H1 (cell line): ENCODE results near the gene ZSCAN12. TPM values are rescaled to one million over a fixed set of nuclear protein-coding genes. Genes with fewer than 3 reads are reported as not detected.

Experiments
- CTCF ChIA-PET: fragments of 300-600 bp; sonication (Branson Sonifier 250); formaldehyde crosslinking; loops from one replicate; lab custom pipeline; 2021; ENCODE audit not compliant: partially characterized antibody; lab: Charles Lee
- POLR2A ChIA-PET: fragments of 300-600 bp; sonication (Branson Sonifier 250); formaldehyde crosslinking; loops from one replicate; lab custom pipeline; 2021; ENCODE audit warnings: inconsistent platforms; ENCODE audit not compliant: partially characterized antibody; lab: Charles Lee
- DNase-seq, 2 experiments: peaks; one replicate each; pipeline versions ENCODE4 v3.0.0 to v3.0.0-alpha.2; 2010 to 2022; ENCODE audit warnings: low spot score in 2 of 2, low read depth in 1 of 2, mixed read lengths in 1 of 2
- FAIRE-seq: peaks from 2 replicates; lab custom pipeline; 2011; peaks lifted over from hg19 to GRCh38; lab: Jason Lieb, UNC
- H2AFZ ChIP-seq: 2 replicates; pipeline ENCODE4 v1.8.1; 2012; ENCODE audit warnings: low read length, inconsistent platforms
- H2AK5ac ChIP-seq: 2 replicates; pipeline ENCODE4 v1.6.1; 2013; ENCODE audit warnings: low read depth, low read length
- H2BK120ac ChIP-seq: replicated peaks from 2 replicates; pipeline ENCODE3; 2013; ENCODE audit warnings: low read depth, low read length, inconsistent platforms
- H2BK12ac ChIP-seq: 2 replicates; pipeline ENCODE4 v1.6.1; 2013; ENCODE audit warnings: low read depth, low read length
- H2BK15ac ChIP-seq: 2 replicates; pipeline ENCODE4 v1.6.1; 2013; ENCODE audit warnings: low read length
- H2BK20ac ChIP-seq: 2 replicates; pipeline ENCODE4 v1.6.1; 2013; ENCODE audit warnings: low read length
- H2BK5ac ChIP-seq: 2 replicates; pipeline ENCODE4 v1.6.1; 2013; ENCODE audit warnings: low read depth, low read length
- H3K14ac ChIP-seq: 2 replicates; pipeline ENCODE4 v1.6.1; 2013; ENCODE audit warnings: inconsistent platforms; ENCODE audit not compliant: insufficient read length
- H3K18ac ChIP-seq: 2 replicates; pipeline ENCODE4 v1.6.1; 2013; ENCODE audit warnings: low read length; ENCODE audit errors: extremely low read depth
- H3K23ac ChIP-seq: 2 replicates; pipeline ENCODE4 v1.6.1; 2013; ENCODE audit warnings: inconsistent platforms; ENCODE audit not compliant: insufficient read length
- H3K23me2 ChIP-seq: 2 replicates; pipeline ENCODE4 v1.6.1; 2013; ENCODE audit warnings: low read depth, low read length
- H3K27ac ChIP-seq: 2 replicates; pipeline ENCODE4 v1.6.1; 2011; ENCODE audit warnings: low read depth, low read length, inconsistent platforms
- H3K27me3 ChIP-seq, 4 experiments: replicated peaks in 1 of 4; 1 replicate in 1 of 4; 2 replicates in 3 of 4; pipeline versions ENCODE4 v1.6.1 to v1.8.1; 2011 to 2013; ENCODE audit warnings: low read length in 3 of 4, mild to moderate bottlenecking in 3 of 4, inconsistent platforms in 2 of 4, mixed read lengths in 2 of 4, moderate library complexity in 1 of 4; ENCODE audit not compliant: control insufficient read depth in 3 of 4, insufficient read depth in 3 of 4; ENCODE audit errors: extremely low read depth in 1 of 4
- H3K36me3 ChIP-seq, 4 experiments: 2 replicates each; pipeline versions ENCODE4 v1.6.1 to v1.8.1; 2011 to 2013; ENCODE audit warnings: mild to moderate bottlenecking in 4 of 4, low read length in 3 of 4, moderate library complexity in 2 of 4, control low read depth in 1 of 4, inconsistent platforms in 1 of 4; ENCODE audit not compliant: insufficient read depth in 4 of 4, control insufficient read depth in 2 of 4
- H3K4ac ChIP-seq: replicated peaks from 2 replicates; pipeline ENCODE3; 2013; ENCODE audit warnings: low read length, low read depth, mixed read lengths, inconsistent platforms; ENCODE audit not compliant: insufficient read length
- H3K4me1 ChIP-seq, 4 experiments: replicated peaks in 1 of 4; 1 replicate in 1 of 4; 2 replicates in 3 of 4; pipeline versions ENCODE4 v1.6.1 to v1.8.1; 2011 to 2013; ENCODE audit warnings: low read length in 3 of 4, inconsistent platforms in 2 of 4, mixed read lengths in 1 of 4; ENCODE audit not compliant: insufficient read depth in 4 of 4, control insufficient read depth in 3 of 4
- H3K4me2 ChIP-seq, 2 experiments: 2 replicates each; pipeline versions ENCODE4 v1.6.1 to v1.8.1; 2011 to 2013; ENCODE audit warnings: low read depth in 2 of 2, low read length in 2 of 2, control low read depth in 1 of 2, inconsistent platforms in 1 of 2, mild to moderate bottlenecking in 1 of 2; ENCODE audit not compliant: insufficient read depth in 1 of 2
- H3K4me3 ChIP-seq, 4 experiments: fragments of 200-600, 300-600 bp in 1 of 4; sonication (generic), shearing (Covaris generic), sonication (Bioruptor Twin) in 1 of 4; 2 replicates each; pipeline versions ENCODE4 v1.5.1 to v1.8.1; 2011 to 2016; ENCODE audit warnings: low read length in 4 of 4, low read depth in 3 of 4, control low read depth in 2 of 4, inconsistent platforms in 2 of 4, mild to moderate bottlenecking in 2 of 4, mixed read lengths in 1 of 4, moderate library complexity in 1 of 4; ENCODE audit not compliant: insufficient read depth in 2 of 4; ENCODE audit errors: extremely low read depth in 1 of 4
- H3K56ac ChIP-seq: replicated peaks from 2 replicates; pipeline ENCODE3; 2013; ENCODE audit warnings: low read depth, mild to moderate bottlenecking, mixed read lengths, low read length, inconsistent platforms; ENCODE audit not compliant: insufficient read length
- H3K79me1 ChIP-seq: 2 replicates; pipeline ENCODE4 v1.6.1; 2013; ENCODE audit warnings: low read depth, low read length, control low read depth
- H3K79me2 ChIP-seq, 2 experiments: 2 replicates each; pipeline versions ENCODE4 v1.6.1 to v1.8.1; 2012 to 2013; ENCODE audit warnings: low read length in 2 of 2, mild to moderate bottlenecking in 2 of 2, inconsistent platforms in 1 of 2; ENCODE audit not compliant: insufficient read depth in 2 of 2, control insufficient read depth in 1 of 2
- H3K9ac ChIP-seq, 4 experiments: replicated peaks in 1 of 4; 1 replicate in 1 of 4; 2 replicates in 3 of 4; pipeline versions ENCODE4 v1.6.1 to v1.8.1; 2011 to 2013; ENCODE audit warnings: low read depth in 3 of 4, low read length in 3 of 4, control low read depth in 2 of 4, mild to moderate bottlenecking in 2 of 4, moderate library complexity in 2 of 4, inconsistent platforms in 1 of 4; ENCODE audit errors: extremely low read depth in 1 of 4
- H3K9me3 ChIP-seq, 2 experiments: 2 replicates each; pipeline versions ENCODE4 v1.6.1 to v1.8.1; 2012 to 2013; ENCODE audit warnings: mild to moderate bottlenecking in 2 of 2, moderate library complexity in 2 of 2, control low read depth in 1 of 2, inconsistent platforms in 1 of 2, low read depth in 1 of 2, low read length in 1 of 2, mixed read lengths in 1 of 2; ENCODE audit not compliant: insufficient read depth in 2 of 2
- H4K20me1 ChIP-seq, 2 experiments: replicated peaks in 1 of 2; 2 replicates each; pipeline versions ENCODE3 to v1.8.1; 2011 to 2013; ENCODE audit warnings: inconsistent platforms in 2 of 2, low read length in 2 of 2, mild to moderate bottlenecking in 1 of 2; ENCODE audit not compliant: insufficient read depth in 2 of 2, control insufficient read depth in 1 of 2
- H4K5ac ChIP-seq: 2 replicates; pipeline ENCODE4 v1.6.1; 2013; ENCODE audit warnings: low read length, low read depth, mixed read lengths, inconsistent platforms; ENCODE audit not compliant: insufficient read length
- H4K8ac ChIP-seq: 2 replicates; pipeline ENCODE4 v1.8.0; 2013; ENCODE audit warnings: mild to moderate bottlenecking, moderate library complexity, low read length, inconsistent platforms; ENCODE audit not compliant: insufficient read depth; ENCODE audit errors: extremely low read depth
- H4K91ac ChIP-seq: replicated peaks from 2 replicates; pipeline ENCODE3; 2013; ENCODE audit warnings: low read length, mixed read lengths, inconsistent platforms; ENCODE audit not compliant: insufficient read length
- ATF2 ChIP-seq: IDR thresholded peaks from 2 replicates; pipeline ENCODE4 v1.6.1; 2012; ENCODE audit warnings: low read length, inconsistent platforms
- CBX8 ChIP-seq: fragments of 300-800, 300-1000 bp; sonication (generic); IDR thresholded peaks from 2 replicates; pipeline ENCODE4 v1.7.1; 2016; ENCODE audit warnings: low read depth, low read length, borderline replicate concordance
- CREB1 ChIP-seq: IDR thresholded peaks from 2 replicates; pipeline ENCODE4 v1.6.1; 2012; ENCODE audit warnings: inconsistent platforms
- PHF8 ChIP-seq: fragments of 200-600 bp; sonication (generic); conservative IDR thresholded peaks from 2 replicates; pipeline ENCODE4 v1.7.1; 2012; ENCODE audit warnings: low read depth, mild to moderate bottlenecking, inconsistent platforms, low read length, moderate library complexity
- POU5F1 ChIP-seq: IDR thresholded peaks from 2 replicates; pipeline ENCODE4 v1.6.1; 2011; ENCODE audit warnings: low read depth, mild to moderate bottlenecking, low read length, moderate library complexity
- SIN3A ChIP-seq, 2 experiments: IDR thresholded peaks in 1 of 2; conservative IDR thresholded peaks in 1 of 2; 2 replicates each; pipeline ENCODE4 v1.6.1; 2011 to 2012; ENCODE audit warnings: low read length in 2 of 2, improper control_type of control experiment in 1 of 2, low read depth in 1 of 2, mild to moderate bottlenecking in 1 of 2
- WGBS, 2 experiments: shearing (Covaris generic) in 1 of 2; methylation state at CpG; one replicate each; pipeline versions ENCODE4 v1.1.6 to v1.1.7; 2013 to 2015; ENCODE audit warnings: low lambda C conversion rate in 2 of 2, mixed read lengths in 2 of 2, inconsistent platforms in 1 of 2, low coverage in 1 of 2, missing lambda C conversion rate in 1 of 2; ENCODE audit not compliant: insufficient replicate concordance in 2 of 2, insufficient coverage in 1 of 2, insufficient read length in 1 of 2; ENCODE audit errors: extremely low coverage in 1 of 2, missing lambda C conversion rate in 1 of 2; 5-methylcytosine and 5-hydroxymethylcytosine counted together
- polyA plus RNA-seq, 7 experiments: library from polyadenylated mRNA; depleted of rRNA in 3 of 7; stranded (reverse) in 5 of 7; unstranded in 2 of 7; fragments of >200 nt in 5 of 7; fragments of 200-250 nt in 2 of 7; gene quantifications; 1 replicate in 5 of 7; 2 replicates in 1 of 7; 4 replicates in 1 of 7; pipeline versions ENCODE4 v1.2.1 to v1.2.3, GENCODE V29; 2011 to 2013; ENCODE audit warnings: missing spikeins in 2 of 7, mixed read lengths in 2 of 7
- total RNA-seq: library from RNA; stranded (reverse); fragmentation: NEBNext Ultra II Directional; extraction: Animal tissue kit (Norgen Biotek cat#: 25700); gene quantifications from 2 replicates; pipeline ENCODE4 v1.2.1, GENCODE V29; 2021
- TF ChIP-seq, protein P1 (sequence below), 3 experiments: IDR thresholded peaks; 1 replicate in 2 of 3; 2 replicates in 1 of 3; pipeline versions ENCODE4 v1.5.1 to v1.6.1; 2011; ENCODE audit warnings: low read length in 3 of 3, mild to moderate bottlenecking in 3 of 3, inconsistent platforms in 2 of 3, low read depth in 1 of 3, moderate library complexity in 1 of 3; ENCODE audit not compliant: insufficient read depth in 1 of 3; ENCODE audit errors: control extremely low read depth in 1 of 3

The ZSCAN12 gene
- total and polyA plus RNA-seq, 2 of the 8 experiments (the other 6 are each of a cell fraction or from before 2014, with no cell fraction given): 2.2 to 9.6 TPM

DNA sequence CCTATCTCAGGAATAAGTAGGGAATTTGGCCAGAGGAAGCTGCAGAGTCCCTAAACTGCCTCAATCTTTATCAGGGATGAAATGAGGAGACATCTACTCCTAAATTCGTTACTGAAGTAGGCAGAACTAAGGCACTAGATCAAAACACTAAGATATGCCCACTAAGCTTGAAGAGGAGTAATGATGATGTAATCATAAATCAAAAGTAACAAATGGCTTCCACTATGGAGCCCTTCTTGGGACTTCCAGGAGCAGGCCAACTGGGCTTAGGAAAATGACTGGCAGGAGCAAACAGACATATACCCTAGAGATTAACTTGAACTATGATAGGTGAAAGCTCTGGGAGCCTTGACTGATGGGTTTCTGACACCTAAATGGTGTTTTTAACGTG, 15.4 kb downstream of the ZSCAN12 start:
- no peak overlapping the region for H2BK12ac ChIP-seq
- H2AFZ ChIP-seq: no peak overlapping the region
- FAIRE-seq (no peak), DNase-seq (no peak)
- H3K4me1 ChIP-seq: peaks cover 0 to 3% (median 1%) of the 10 kb centered on the region in 4 experiments; a peak in 3 of 7 replicates
- peak overlapping the region in 2 of 4 experiments; percentile 4 to 9; a peak in 2 of 7 replicates for H3K9ac ChIP-seq
- no peak for TF ChIP-seq ATF2
- TF ChIP-seq POU5F1: no peak
- TF ChIP-seq PHF8: no peak
- TF ChIP-seq SIN3A (conservative IDR thresholded peaks at IDR 0.05 in 1 of 2, IDR thresholded peaks at IDR 0.05 in 1 of 2; ENCODE audit: low read depth in 1 of 2, low read length in 2 of 2): no peak
- no peak for TF ChIP-seq CREB1
- TF ChIP-seq CBX8: no peak
- TF ChIP-seq, protein P1, sequence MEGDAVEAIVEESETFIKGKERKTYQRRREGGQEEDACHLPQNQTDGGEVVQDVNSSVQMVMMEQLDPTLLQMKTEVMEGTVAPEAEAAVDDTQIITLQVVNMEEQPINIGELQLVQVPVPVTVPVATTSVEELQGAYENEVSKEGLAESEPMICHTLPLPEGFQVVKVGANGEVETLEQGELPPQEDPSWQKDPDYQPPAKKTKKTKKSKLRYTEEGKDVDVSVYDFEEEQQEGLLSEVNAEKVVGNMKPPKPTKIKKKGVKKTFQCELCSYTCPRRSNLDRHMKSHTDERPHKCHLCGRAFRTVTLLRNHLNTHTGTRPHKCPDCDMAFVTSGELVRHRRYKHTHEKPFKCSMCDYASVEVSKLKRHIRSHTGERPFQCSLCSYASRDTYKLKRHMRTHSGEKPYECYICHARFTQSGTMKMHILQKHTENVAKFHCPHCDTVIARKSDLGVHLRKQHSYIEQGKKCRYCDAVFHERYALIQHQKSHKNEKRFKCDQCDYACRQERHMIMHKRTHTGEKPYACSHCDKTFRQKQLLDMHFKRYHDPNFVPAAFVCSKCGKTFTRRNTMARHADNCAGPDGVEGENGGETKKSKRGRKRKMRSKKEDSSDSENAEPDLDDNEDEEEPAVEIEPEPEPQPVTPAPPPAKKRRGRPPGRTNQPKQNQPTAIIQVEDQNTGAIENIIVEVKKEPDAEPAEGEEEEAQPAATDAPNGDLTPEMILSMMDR (IDR thresholded peaks at IDR 0.05; ENCODE audit: control extremely low read depth in 1 of 3, insufficient read depth in 1 of 3, low read depth in 1 of 3, low read length in 3 of 3): no peak
- H3K4me3 ChIP-seq: peak overlapping the region; percentile 52 to 68 (median 61); a peak in 5 of 8 replicates
- WGBS, 2 experiments: 80% methylated on average over 2 of the region's 2 CpGs; no CpG with 5 or more reads in 1 of the 2 experiments
- H3K23ac ChIP-seq: no peak overlapping the region
- no peak overlapping the region for H3K14ac ChIP-seq
- H3K56ac ChIP-seq: no peak overlapping the region
- no peak overlapping the region for H3K27ac ChIP-seq
- no peak overlapping the region for H2BK15ac ChIP-seq
- no peaks in the 10 kb centered on the region for H3K27me3 ChIP-seq
- H2BK5ac ChIP-seq: no peak overlapping the region
- H4K8ac ChIP-seq: no peak overlapping the region
- H3K4me2 ChIP-seq: peak overlapping the region; percentile 60 to 80
- H3K9me3 ChIP-seq: no peaks in the 10 kb centered on the region
- no peak overlapping the region for H4K91ac ChIP-seq
- no peaks in the 10 kb centered on the region; the same call in 1 of the 2 replicates for H3K79me1 ChIP-seq
- H3K36me3 ChIP-seq: peaks cover 3 to 48% (median 24%) of the 10 kb centered on the region in 4 experiments
- no peak overlapping the region for H2BK20ac ChIP-seq
- H3K18ac ChIP-seq: no peak overlapping the region
- ChIA-PET POLR2A (interaction anchor here (0.9 to 6.2 kb wide), 9 partner anchors 12 to 147 kb away, joined by 3 to 62 read pairs (median 5); partner anchors contain the start of genes ZKSCAN4, ZSCAN12, ZSCAN26 and ZSCAN31), CTCF (interaction anchor here (1.1 to 5.1 kb wide), 13 partner anchors 10 to 261 kb away, joined by 3 to 34 read pairs (median 6); partner anchors contain the start of genes GPX6 and ZSCAN12)
- peaks cover 0 to 12% of the 10 kb centered on the region in 2 experiments; a peak in 2 of 4 replicates for H3K79me2 ChIP-seq
- H3K4ac ChIP-seq: no peak overlapping the region
- no peaks in the 10 kb centered on the region for H3K23me2 ChIP-seq
- H2BK120ac ChIP-seq: no peak overlapping the region
- H2AK5ac ChIP-seq: no peak overlapping the region
- H4K5ac ChIP-seq: no peak overlapping the region
- peaks cover 2 to 3% of the 10 kb centered on the region in 2 experiments for H4K20me1 ChIP-seq
